ENCODE results near the gene FAM13A.

Gene FAM13A

GRCh38 chr4:88736264-88736663 lies 320.7 kb downstream of the FAM13A start:
- no peak for DNase-seq
- H3K4me3 ChIP-seq (ENCODE audit: low read depth, low read length): no peak overlapping the region
- in situ Hi-C loops (cut with HindIII; ENCODE audit: low pct_ligation_motif_present, low sequenced_read_pairs): no loop called here
- no peak for TF ChIP-seq CTCF (IDR thresholded peaks at IDR 0.05; ENCODE audit: low read depth, low read length, missing control alignments)
- H3K36me3 ChIP-seq (replicated peaks): peaks cover 8% of the 10 kb centered on the region
- no peak overlapping the region for H3K27ac ChIP-seq
- no peaks in the 10 kb centered on the region for H3K27me3 ChIP-seq (replicated peaks)

GRCh38 chr4:88735564-88735963 lies 321.4 kb downstream of the FAM13A start:
- DNase-seq: no peak
- Histone ChIP-seq H3K4me3 (ENCODE audit: low read depth, low read length) (no peak overlapping the region), H3K36me3 (replicated peaks) (peaks cover 11% of the 10 kb centered on the region), H3K27ac (no peak overlapping the region), H3K27me3 (replicated peaks) (no peaks in the 10 kb centered on the region)
- TF ChIP-seq CTCF (IDR thresholded peaks at IDR 0.05; ENCODE audit: low read depth, low read length, missing control alignments): no peak
- in situ Hi-C loops (cut with HindIII; ENCODE audit: low pct_ligation_motif_present, low sequenced_read_pairs): no loop called here

- no peak for DNase-seq
- H3K27me3 ChIP-seq (replicated peaks): no peaks in the 10 kb centered on the region
- no peak overlapping the region for H3K27ac ChIP-seq
- no peak for TF ChIP-seq CTCF (IDR thresholded peaks at IDR 0.05; ENCODE audit: low read depth, low read length, missing control alignments)
- in situ Hi-C loops (cut with HindIII; ENCODE audit: low pct_ligation_motif_present, low sequenced_read_pairs): no loop called here
- H3K4me3 ChIP-seq (ENCODE audit: low read depth, low read length): no peak overlapping the region
- H3K36me3 ChIP-seq (replicated peaks): peaks cover 11% of the 10 kb centered on the region
Observed at GRCh38 chr4:88734403-88734949, 322.5 kb downstream of the FAM13A start.

- Histone ChIP-seq H3K27ac (no peak overlapping the region), H3K27me3 (replicated peaks) (no peaks in the 10 kb centered on the region), H3K4me3 (ENCODE audit: low read depth, low read length) (no peak overlapping the region), H3K36me3 (replicated peaks) (peaks cover 9% of the 10 kb centered on the region)
- in situ Hi-C loops (cut with HindIII; ENCODE audit: low pct_ligation_motif_present, low sequenced_read_pairs): no loop called here
- TF ChIP-seq CTCF (IDR thresholded peaks at IDR 0.05; ENCODE audit: low read depth, low read length, missing control alignments): no peak
- DNase-seq: no peak
Observed at GRCh38 chr4:88732714-88733368, 324.1 kb downstream of the FAM13A start.

GRCh38 chr4:88731381-88731780 lies 325.6 kb downstream of the FAM13A start:
- no peak for DNase-seq
- no peak for TF ChIP-seq CTCF (IDR thresholded peaks at IDR 0.05; ENCODE audit: low read depth, low read length, missing control alignments)
- Histone ChIP-seq H3K36me3 (replicated peaks) (peaks cover 10% of the 10 kb centered on the region), H3K4me3 (ENCODE audit: low read depth, low read length) (no peak overlapping the region), H3K27me3 (replicated peaks) (no peaks in the 10 kb centered on the region), H3K27ac (no peak overlapping the region)
- in situ Hi-C loops (cut with HindIII; ENCODE audit: low pct_ligation_motif_present, low sequenced_read_pairs): no loop called here

- Histone ChIP-seq H3K27me3 (replicated peaks) (no peaks in the 10 kb centered on the region), H3K27ac (no peak overlapping the region), H3K36me3 (replicated peaks) (peaks cover 10% of the 10 kb centered on the region), H3K4me3 (ENCODE audit: low read depth, low read length) (no peak overlapping the region)
- no peak for TF ChIP-seq CTCF (IDR thresholded peaks at IDR 0.05; ENCODE audit: low read depth, low read length, missing control alignments)
- in situ Hi-C loops (cut with HindIII; ENCODE audit: low pct_ligation_motif_present, low sequenced_read_pairs): no loop called here
- DNase-seq: no peak
Observed at GRCh38 chr4:88730811-88731210, 326.2 kb downstream of the FAM13A start.
